GM23338 (cell line): ENCODE data around the gene ZBTB1. TPM values are rescaled to one million over a fixed set of nuclear protein-coding genes. Genes with fewer than 3 reads are reported as not detected.
A peak's percentile ranks its signal among the peaks of the same experiment; 100 is the strongest.

ENCODE experiments used
- ATAC-seq: fragments of 200-7000 bp; cut with Tn5 transposase; 3 replicates; pipeline ENCODE4 v1.9.1; 2020
- DNase-seq: peaks from one replicate; pipeline ENCODE4 v3.0.0-alpha.2; 2015; ENCODE audit warnings: low spot score
- H2AFZ ChIP-seq: fragments of 200-600 bp; sonication (generic); 2 replicates; pipeline ENCODE4 v1.8.0; 2016; ENCODE audit warnings: antibody characterized with exemption, mild to moderate bottlenecking, moderate library complexity
- H3F3A ChIP-seq: fragments of 200-600 bp; sonication (generic); replicated peaks from 2 replicates; pipeline ENCODE4 v1.8.0; 2017; ENCODE audit warnings: antibody characterized with exemption, mixed run types, low read depth
- H3K27ac ChIP-seq: fragments of 200-600 bp; sonication (generic); 2 replicates; pipeline ENCODE4 v1.6.1; 2016; ENCODE audit warnings: low read depth
- H3K27me3 ChIP-seq: fragments of 200-600 bp; sonication (generic); 2 replicates; pipeline ENCODE4 v1.8.0; 2016; ENCODE audit warnings: mild to moderate bottlenecking, mixed run types, moderate library complexity; ENCODE audit not compliant: insufficient read depth
- H3K36me3 ChIP-seq: fragments of 200-600 bp; sonication (generic); 2 replicates; pipeline ENCODE4 v1.8.0; 2016; ENCODE audit warnings: mild to moderate bottlenecking; ENCODE audit not compliant: insufficient read depth
- H3K4me1 ChIP-seq: fragments of 200-600 bp; sonication (generic); 2 replicates; pipeline ENCODE4 v1.8.0; 2016; ENCODE audit warnings: mild to moderate bottlenecking, moderate library complexity; ENCODE audit not compliant: insufficient read depth
- H3K4me2 ChIP-seq: fragments of 200-600 bp; sonication (generic); 2 replicates; pipeline ENCODE4 v1.7.1; 2017; ENCODE audit warnings: mixed run types
- H3K4me3 ChIP-seq: fragments of 200-600 bp; sonication (generic); 2 replicates; pipeline ENCODE4 v1.6.1; 2016; ENCODE audit warnings: mixed run types
- H3K79me2 ChIP-seq: fragments of 200-600 bp; sonication (generic); replicated peaks from 2 replicates; pipeline ENCODE4 v1.8.0; 2017; ENCODE audit warnings: mild to moderate bottlenecking; ENCODE audit not compliant: insufficient read depth
- H3K9me2 ChIP-seq: fragments of 200-600 bp; sonication (generic); 2 replicates; pipeline ENCODE4 v1.8.0; 2017; ENCODE audit not compliant: insufficient read depth
- H4K20me1 ChIP-seq: fragments of 200-600 bp; sonication (generic); replicated peaks from 2 replicates; pipeline ENCODE4 v1.8.0; 2017; ENCODE audit warnings: mild to moderate bottlenecking; ENCODE audit not compliant: insufficient read depth
- H3K27ac Mint-ChIP-seq: 2 replicates; pipeline ENCODE4 v1.8.0; 2020; ENCODE audit warnings: inconsistent platforms, mild to moderate bottlenecking, moderate library complexity, mixed read lengths
- H3K27me3 Mint-ChIP-seq: 3 replicates; pipeline ENCODE4 v1.8.0; 2022; ENCODE audit warnings: low read depth, mild to moderate bottlenecking, moderate library complexity, mixed read lengths, inconsistent platforms; ENCODE audit not compliant: insufficient read depth, poor library complexity
- H3K36me3 Mint-ChIP-seq: 3 replicates; pipeline ENCODE4 v1.8.0; 2021; ENCODE audit warnings: low read depth, mild to moderate bottlenecking, inconsistent platforms, moderate library complexity, mixed read lengths
- H3K4me1 Mint-ChIP-seq: 3 replicates; pipeline ENCODE4 v1.8.0; 2020; ENCODE audit warnings: mild to moderate bottlenecking, inconsistent platforms, mixed read lengths
- H3K4me3 Mint-ChIP-seq: 3 replicates; pipeline ENCODE4 v1.8.0; 2021; ENCODE audit warnings: moderate library complexity, mild to moderate bottlenecking, inconsistent platforms, mixed read lengths
- H3K9me3 Mint-ChIP-seq: 3 replicates; pipeline ENCODE4 v1.8.0; 2020; ENCODE audit warnings: moderate library complexity, mild to moderate bottlenecking, inconsistent platforms, mixed read lengths
- CTCF ChIP-seq, 2 experiments: fragments of 200-600 bp in 1 of 2; sonication (generic) in 1 of 2; conservative IDR thresholded peaks; 2 replicates each; pipeline versions ENCODE4 v1.5.1 to v1.6.1; 2016 to 2017; ENCODE audit warnings: antibody characterized with exemption in 2 of 2, low read depth in 2 of 2, mild to moderate bottlenecking in 2 of 2, moderate library complexity in 1 of 2
- JUNB ChIP-seq: IDR thresholded peaks from one replicate; pipeline ENCODE4 v1.6.1; 2016; ENCODE audit warnings: antibody characterized with exemption; ENCODE audit not compliant: unreplicated experiment
- POLR2AphosphoS5 ChIP-seq: IDR thresholded peaks from 2 replicates; pipeline ENCODE4 v1.6.1; 2016; ENCODE audit warnings: antibody characterized with exemption, low read depth
- STAT1 ChIP-seq: IDR thresholded peaks from one replicate; pipeline ENCODE4 v1.6.1; 2016; ENCODE audit warnings: antibody characterized with exemption; ENCODE audit not compliant: unreplicated experiment
- ZNF331 ChIP-seq: fragments of 250-450 bp; sonication (Bioruptor Pico); IDR thresholded peaks from 2 replicates; pipeline ENCODE4 v1.5.0; 2020; ENCODE audit warnings: low read depth, mild to moderate bottlenecking, moderate library complexity
- polyA plus RNA-seq: library from polyadenylated mRNA; unstranded; fragments of >200 nt; fragmentation: Nextera tagmentation; extraction: Ambion mirVana; gene quantifications from 2 replicates; pipeline ENCODE4 v1.2.1, GENCODE V29; 2016
- total RNA-seq: library from RNA; depleted of rRNA; stranded (reverse); fragments of >200 nt; shearing (Covaris generic); gene quantifications from 2 replicates; pipeline ENCODE4 v1.2.3, GENCODE V29; 2014
- TF ChIP-seq, protein P1 (sequence below): IDR thresholded peaks from one replicate; pipeline ENCODE4 v1.6.1; 2018; ENCODE audit warnings: antibody characterized with exemption; ENCODE audit not compliant: unreplicated experiment

ZBTB1 gene
- total and polyA plus RNA-seq, 2 experiments from 2014 or later: 11.2 to 33.0 TPM

DNA sequence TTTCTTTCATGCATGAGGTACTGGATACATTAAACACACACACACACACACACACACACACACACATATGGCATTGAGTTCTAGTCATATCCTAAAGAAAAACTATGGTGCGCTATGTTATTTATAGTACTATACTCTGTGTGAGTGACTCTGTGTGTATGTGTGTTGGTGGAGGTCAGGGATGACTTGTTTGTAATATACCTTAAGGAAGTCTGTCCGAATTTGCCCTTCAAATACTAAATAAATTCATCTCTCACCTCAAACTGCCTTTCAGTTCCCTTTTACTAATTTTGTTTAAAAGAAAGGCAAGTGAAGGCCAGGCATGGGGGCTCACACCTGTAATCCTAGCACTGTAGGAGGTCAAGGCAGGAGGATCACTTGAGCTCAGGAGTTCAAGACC, 41.4 kb upstream of the ZBTB1 start:
- peaks cover 29% of the 10 kb centered on the region for H3K36me3 Mint-ChIP-seq
- Histone ChIP-seq H3K27me3 (peaks cover 11% of the 10 kb centered on the region; the same call in 1 of the 2 replicates), H3K4me2 (no peak overlapping the region), H3K79me2 (no peaks in the 10 kb centered on the region), H3K36me3 (peaks cover 18% of the 10 kb centered on the region), H3K9me2 (no peaks in the 10 kb centered on the region), H3K4me3 (no peak overlapping the region), H4K20me1 (peaks cover 3% of the 10 kb centered on the region; the same call in 1 of the 2 replicates), H3K27ac (no peak overlapping the region), H3K4me1 (0 out of 2 replicates have a peak, but pooled peaks cover 4% of the 10 kb centered on the region), H3F3A (peaks cover 29% of the 10 kb centered on the region), H2AFZ (no peak overlapping the region)
- H3K4me1 Mint-ChIP-seq: peaks cover 11% of the 10 kb centered on the region; the same call in 2 of the 3 replicates
- DNase-seq (no peak), ATAC-seq (no peak)
- peak; percentile 23; the same call in 1 of the 2 replicates for TF ChIP-seq POLR2AphosphoS5
- TF ChIP-seq, protein P1, sequence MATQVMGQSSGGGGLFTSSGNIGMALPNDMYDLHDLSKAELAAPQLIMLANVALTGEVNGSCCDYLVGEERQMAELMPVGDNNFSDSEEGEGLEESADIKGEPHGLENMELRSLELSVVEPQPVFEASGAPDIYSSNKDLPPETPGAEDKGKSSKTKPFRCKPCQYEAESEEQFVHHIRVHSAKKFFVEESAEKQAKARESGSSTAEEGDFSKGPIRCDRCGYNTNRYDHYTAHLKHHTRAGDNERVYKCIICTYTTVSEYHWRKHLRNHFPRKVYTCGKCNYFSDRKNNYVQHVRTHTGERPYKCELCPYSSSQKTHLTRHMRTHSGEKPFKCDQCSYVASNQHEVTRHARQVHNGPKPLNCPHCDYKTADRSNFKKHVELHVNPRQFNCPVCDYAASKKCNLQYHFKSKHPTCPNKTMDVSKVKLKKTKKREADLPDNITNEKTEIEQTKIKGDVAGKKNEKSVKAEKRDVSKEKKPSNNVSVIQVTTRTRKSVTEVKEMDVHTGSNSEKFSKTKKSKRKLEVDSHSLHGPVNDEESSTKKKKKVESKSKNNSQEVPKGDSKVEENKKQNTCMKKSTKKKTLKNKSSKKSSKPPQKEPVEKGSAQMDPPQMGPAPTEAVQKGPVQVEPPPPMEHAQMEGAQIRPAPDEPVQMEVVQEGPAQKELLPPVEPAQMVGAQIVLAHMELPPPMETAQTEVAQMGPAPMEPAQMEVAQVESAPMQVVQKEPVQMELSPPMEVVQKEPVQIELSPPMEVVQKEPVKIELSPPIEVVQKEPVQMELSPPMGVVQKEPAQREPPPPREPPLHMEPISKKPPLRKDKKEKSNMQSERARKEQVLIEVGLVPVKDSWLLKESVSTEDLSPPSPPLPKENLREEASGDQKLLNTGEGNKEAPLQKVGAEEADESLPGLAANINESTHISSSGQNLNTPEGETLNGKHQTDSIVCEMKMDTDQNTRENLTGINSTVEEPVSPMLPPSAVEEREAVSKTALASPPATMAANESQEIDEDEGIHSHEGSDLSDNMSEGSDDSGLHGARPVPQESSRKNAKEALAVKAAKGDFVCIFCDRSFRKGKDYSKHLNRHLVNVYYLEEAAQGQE: no peak
- no peak for TF ChIP-seq STAT1
- no peak for TF ChIP-seq CTCF (conservative IDR thresholded peaks at IDR 0.05; ENCODE audit: low read depth in 2 of 2)
- TF ChIP-seq ZNF331 (CRISPR knock-in tag): no peak
- no peaks in the 10 kb centered on the region for H3K9me3 Mint-ChIP-seq
- H3K27ac Mint-ChIP-seq: no peak overlapping the region
- peaks cover 5% of the 10 kb centered on the region for H3K27me3 Mint-ChIP-seq
- H3K4me3 Mint-ChIP-seq: no peak overlapping the region

GRCh38 chr14:64463873-64464272, 40.7 kb upstream of the ZBTB1 start:
- ATAC-seq (no peak), DNase-seq (no peak)
- Histone ChIP-seq H3K36me3 (peaks cover 11% of the 10 kb centered on the region; the same call in 1 of the 2 replicates), H3F3A (peaks cover 22% of the 10 kb centered on the region), H3K79me2 (no peaks in the 10 kb centered on the region), H3K27me3 (peaks cover 11% of the 10 kb centered on the region; the same call in 1 of the 2 replicates), H2AFZ (no peak overlapping the region), H3K27ac (no peak overlapping the region), H3K4me1 (0 out of 2 replicates have a peak, but pooled peaks cover 4% of the 10 kb centered on the region), H4K20me1 (no peaks in the 10 kb centered on the region), H3K4me2 (no peak overlapping the region), H3K4me3 (no peak overlapping the region), H3K9me2 (no peaks in the 10 kb centered on the region)
- TF ChIP-seq, protein P1: no peak
- TF ChIP-seq JUNB: no peak
- no peak for TF ChIP-seq POLR2AphosphoS5
- H3K4me1 Mint-ChIP-seq: peaks cover 11% of the 10 kb centered on the region; the same call in 2 of the 3 replicates
- H3K27ac Mint-ChIP-seq: no peak overlapping the region
- H3K9me3 Mint-ChIP-seq: no peaks in the 10 kb centered on the region
- H3K4me3 Mint-ChIP-seq: no peak overlapping the region
- H3K27me3 Mint-ChIP-seq: peaks cover 5% of the 10 kb centered on the region
- H3K36me3 Mint-ChIP-seq: peaks cover 23% of the 10 kb centered on the region
